Pancreas (tissue), 10 donors: ENCODE results near the gene CAMK1D. TPM values are rescaled to one million over a fixed set of nuclear protein-coding genes. Genes with fewer than 3 reads are reported as not detected.

Source experiments
- ATAC-seq, 4 donors: fragments of 200-7000 bp; cut with Tn5 transposase; one replicate each; pipeline versions ENCODE4 v1.8.0 to v1.9.1; 2020; ENCODE audit warnings: mild to moderate bottlenecking in 4 of 4, moderate library complexity in 4 of 4
- DNase-seq, 6 donors: peaks; one replicate each; pipeline ENCODE4 v3.0.0-alpha.2; 2020
- FAIRE-seq: peaks from 2 replicates; lab custom pipeline; 2012; peaks lifted over from hg19 to GRCh38; lab: Jason Lieb, UNC
- H3K27ac ChIP-seq, 4 donors: fragments of 200-600 bp; sonication (generic); 1 replicate in 3 of 4; 2 replicates in 1 of 4; pipeline versions ENCODE4 v1.5.0 to v1.8.0; 2020
- H3K27me3 ChIP-seq, 4 donors: fragments of 200-600 bp; one replicate each; pipeline ENCODE4 v1.8.0; 2021
- H3K36me3 ChIP-seq, 3 donors: fragments of 200-600 bp; sonication (generic) in 1 of 3; one replicate each; pipeline versions ENCODE4 v1.5.0 to v1.8.0; 2020 to 2021
- H3K4me1 ChIP-seq, 3 donors: fragments of 200-600 bp; one replicate each; pipeline ENCODE4 v1.8.0; 2021
- H3K4me3 ChIP-seq, 4 donors: fragments of 200-600 bp; sonication (generic) in 2 of 4; one replicate each; pipeline versions ENCODE4 v1.5.0 to v1.8.0; 2020 to 2021
- H3K9me3 ChIP-seq, 4 donors: fragments of 200-600 bp; one replicate each; pipeline ENCODE4 v1.8.0; 2021
- WGBS, 2 donors: extraction: QIAGEN DNeasy Blood & Tissue Kit; methylation state at CpG; one replicate each; pipeline ENCODE4 v1.1.7; 2013; 5-methylcytosine and 5-hydroxymethylcytosine counted together
- intact Hi-C, 3 donors: fragments of 100-400 bp; cut with DNase I; formaldehyde crosslinking; loops; one replicate each; pipeline versions ENCODE4 v1.11.1 to v1.14.2; 2022
- polyA plus RNA-seq, 2 donors: library from polyadenylated mRNA; stranded (reverse); fragments of 200-250 nt; gene quantifications; one replicate each; pipeline ENCODE4 v1.2.3, GENCODE V29; 2013
- total RNA-seq, 6 donors: library from RNA; stranded (reverse); fragmentation: NEBNext Ultra II Directional in 4 of 6; extraction: Animal tissue kit (Norgen Biotek cat#: 25700) in 4 of 6; gene quantifications; one replicate each; pipeline versions ENCODE4 v1.2.1 to v1.2.4, GENCODE V29; 2021 to 2023
- TF ChIP-seq, protein P1 (sequence below), 4 donors: fragments of 200-600 bp; sonication (generic) in 3 of 4; IDR thresholded peaks; one replicate each; pipeline versions ENCODE4 v1.5.0 to v1.8.0; 2021; ENCODE audit warnings: antibody characterized with exemption in 4 of 4
- donor health status: healthy with polysubstance abuse.
- donor health status: DM: no; HTN: no; CAD: no; lungs with moderate emphysema.
- donor health status: DM: no; HTN: no; CAD: no.
- donor health status: control.
- donor health status: control.
- donor health status: Bipolar disorder and iron deficiency.
- donor health status: DM: yes; HTN: yes; CAD: no.
- donor health status: DM: no; HTN: no; CAD: no.
- donor health status: DM: no; HTN: no; CAD: no.
- donor health status: DM: yes; HTN: yes; CAD: no.

CAMK1D gene
- total and polyA plus RNA-seq, 8 donors = 2.9 to 30.1 (median 22.7) TPM

DNA sequence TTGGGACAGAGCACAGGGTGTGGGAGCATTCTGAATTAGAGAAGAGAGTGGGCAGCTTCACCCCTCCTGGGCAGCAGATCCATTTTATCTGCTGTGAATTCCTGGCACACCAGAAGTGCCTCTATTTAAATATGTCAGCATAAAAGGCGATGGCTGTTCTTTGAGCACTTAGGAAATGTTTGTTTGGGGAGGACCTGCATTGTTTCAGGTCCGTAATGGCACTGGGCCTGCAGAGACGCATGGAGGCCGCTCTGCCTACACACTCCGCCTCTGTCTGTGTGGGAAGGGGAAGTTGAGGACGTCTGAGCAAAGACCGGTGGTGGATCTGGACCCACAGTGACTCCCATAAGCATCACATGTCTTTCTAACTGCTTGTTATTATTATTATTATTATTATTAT, 253.2 kb downstream of the CAMK1D start:
- Histone ChIP-seq H3K36me3 (no peaks in the 10 kb centered on the region), H3K9me3 (no peaks in the 10 kb centered on the region), H3K4me1 (peaks cover 7 to 12% (median 9%) of the 10 kb centered on the region in 3 donors), H3K27me3 (no peaks in the 10 kb centered on the region), H3K27ac (no peak overlapping the region), H3K4me3 (no peak overlapping the region)
- ATAC-seq (no peak), FAIRE-seq (no peak), DNase-seq (no peak)
- TF ChIP-seq, protein P1, sequence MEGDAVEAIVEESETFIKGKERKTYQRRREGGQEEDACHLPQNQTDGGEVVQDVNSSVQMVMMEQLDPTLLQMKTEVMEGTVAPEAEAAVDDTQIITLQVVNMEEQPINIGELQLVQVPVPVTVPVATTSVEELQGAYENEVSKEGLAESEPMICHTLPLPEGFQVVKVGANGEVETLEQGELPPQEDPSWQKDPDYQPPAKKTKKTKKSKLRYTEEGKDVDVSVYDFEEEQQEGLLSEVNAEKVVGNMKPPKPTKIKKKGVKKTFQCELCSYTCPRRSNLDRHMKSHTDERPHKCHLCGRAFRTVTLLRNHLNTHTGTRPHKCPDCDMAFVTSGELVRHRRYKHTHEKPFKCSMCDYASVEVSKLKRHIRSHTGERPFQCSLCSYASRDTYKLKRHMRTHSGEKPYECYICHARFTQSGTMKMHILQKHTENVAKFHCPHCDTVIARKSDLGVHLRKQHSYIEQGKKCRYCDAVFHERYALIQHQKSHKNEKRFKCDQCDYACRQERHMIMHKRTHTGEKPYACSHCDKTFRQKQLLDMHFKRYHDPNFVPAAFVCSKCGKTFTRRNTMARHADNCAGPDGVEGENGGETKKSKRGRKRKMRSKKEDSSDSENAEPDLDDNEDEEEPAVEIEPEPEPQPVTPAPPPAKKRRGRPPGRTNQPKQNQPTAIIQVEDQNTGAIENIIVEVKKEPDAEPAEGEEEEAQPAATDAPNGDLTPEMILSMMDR (IDR thresholded peaks at IDR 0.05) = no peak
- intact Hi-C loops = no loop called here
- 89 to 90% methylated on average over 7 of the region's 7 CpGs for WGBS, 2 donors

DNA sequence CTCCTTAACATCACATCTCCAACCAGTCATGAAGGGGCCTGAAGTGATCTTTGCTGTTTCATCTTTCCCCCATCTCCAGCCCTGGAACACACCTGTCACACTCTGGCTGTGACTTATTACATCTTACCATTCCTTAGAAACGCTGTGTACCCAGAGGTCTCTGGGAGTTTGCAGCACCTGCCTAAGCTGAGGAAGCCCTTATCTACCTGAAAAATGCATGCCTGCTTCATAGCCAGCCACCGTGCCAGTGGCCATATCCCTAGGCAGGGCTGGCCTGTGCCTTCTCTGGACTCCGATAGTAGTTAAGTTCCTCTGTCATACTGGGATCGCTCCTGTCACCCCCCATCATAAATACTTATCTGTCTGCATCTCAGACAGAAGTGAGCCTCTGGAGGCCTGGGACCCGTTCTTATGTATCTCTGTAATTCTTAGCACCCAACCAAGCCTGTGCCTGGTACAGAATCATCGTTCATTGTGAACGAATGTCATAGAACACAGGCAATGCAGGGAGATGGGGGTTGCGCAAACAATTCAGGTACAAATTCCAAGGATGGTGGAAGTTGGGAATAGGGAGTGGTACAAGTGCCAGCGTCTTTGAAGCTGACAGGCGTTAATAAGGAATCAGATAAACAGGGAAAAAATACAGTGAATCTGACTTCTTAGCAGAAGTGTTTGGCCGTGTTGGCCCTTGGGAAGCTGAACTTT, 254.6 kb downstream of the CAMK1D start:
- Histone ChIP-seq H3K4me1 (peaks cover 7 to 14% (median 12%) of the 10 kb centered on the region in 3 donors), H3K27me3 (no peaks in the 10 kb centered on the region), H3K36me3 (no peaks in the 10 kb centered on the region), H3K27ac (no peak overlapping the region), H3K9me3 (no peaks in the 10 kb centered on the region), H3K4me3 (no peak overlapping the region)
- ATAC-seq = no peak
- TF ChIP-seq, protein P1 (IDR thresholded peaks at IDR 0.05) = no peak
- intact Hi-C loops = no loop called here
- WGBS, 2 donors = 66 to 72% methylated on average over 11 of the region's 11 CpGs
- FAIRE-seq = no peak
- no peak for DNase-seq

DNA sequence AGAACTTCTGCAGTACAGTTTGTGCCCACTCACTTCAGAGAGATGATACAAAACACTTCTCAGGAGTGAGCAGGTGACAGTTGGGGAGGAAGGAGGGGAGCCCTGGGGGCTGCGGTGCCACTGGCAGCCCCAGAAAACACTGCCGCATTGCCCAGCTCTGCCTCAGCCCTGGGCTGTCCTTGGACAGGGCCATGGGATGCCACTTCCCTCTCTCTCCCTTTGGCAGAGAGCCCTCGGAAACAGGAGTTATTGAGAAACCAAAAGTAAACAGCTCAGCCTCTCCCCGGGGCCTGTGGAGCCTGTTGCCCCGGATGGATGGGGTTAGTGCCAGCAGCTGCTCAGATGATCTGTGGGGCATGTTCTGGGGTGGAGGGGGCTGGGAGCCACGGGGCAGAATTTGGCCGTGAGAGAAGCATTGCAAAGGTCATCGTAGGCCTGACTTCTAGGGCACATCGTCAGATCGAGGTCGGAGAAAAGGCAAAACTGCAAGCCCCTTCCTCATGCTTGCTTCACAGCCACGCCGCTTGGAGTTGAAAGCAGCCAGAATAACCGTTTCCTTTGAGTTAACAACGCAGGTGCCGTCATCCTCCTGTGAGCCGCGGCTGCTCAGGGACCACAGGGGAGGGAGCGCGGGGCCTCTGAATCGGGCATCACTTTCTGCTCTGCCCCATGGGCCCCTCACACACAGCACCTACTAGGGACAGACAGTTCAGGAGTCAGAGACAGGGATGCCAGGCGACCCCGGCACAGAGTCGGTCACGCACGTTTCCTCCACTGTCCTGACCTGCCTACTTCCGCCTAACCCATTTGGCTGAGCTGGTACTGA, 256.4 kb downstream of the CAMK1D start:
- H3K27ac ChIP-seq = peak overlapping the region; percentile 42 to 73 (median 60)
- TF ChIP-seq, protein P1 (IDR thresholded peaks at IDR 0.05) = no peak
- H3K9me3 ChIP-seq = no peaks in the 10 kb centered on the region
- no peaks in the 10 kb centered on the region for H3K36me3 ChIP-seq
- FAIRE-seq (no peak), ATAC-seq (peak; percentile 96 to 97 (median 97)), DNase-seq (peak; percentile 79 to 93 (median 92))
- no peaks in the 10 kb centered on the region for H3K27me3 ChIP-seq
- WGBS, 2 donors = 19 to 20% methylated on average over 27 of the region's 27 CpGs
- peak overlapping the region in 2 of 4 donors; percentile 21 to 33 for H3K4me3 ChIP-seq
- peaks cover 7 to 14% (median 12%) of the 10 kb centered on the region in 3 donors for H3K4me1 ChIP-seq
- intact Hi-C loops = no loop called here

DNA sequence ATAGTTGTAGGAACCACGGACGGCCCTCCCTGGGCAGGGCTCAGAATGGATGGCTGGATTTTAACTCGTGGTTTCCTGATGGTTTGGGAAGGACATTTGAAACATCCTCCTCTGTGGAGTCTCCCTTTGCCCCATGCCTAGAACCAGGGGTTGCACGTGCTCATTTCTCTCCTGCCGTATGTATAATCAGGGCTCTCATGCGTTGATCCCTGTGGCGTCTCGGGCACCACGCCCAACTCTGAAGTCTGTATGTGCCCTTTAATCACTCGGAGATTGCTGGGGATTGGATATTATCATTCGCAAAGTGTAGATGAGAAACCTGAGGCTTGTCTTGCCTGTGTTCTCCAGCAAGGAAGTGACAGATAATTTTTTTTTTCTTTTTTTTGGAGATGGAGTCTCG, 257.1 kb downstream of the CAMK1D start:
- no peak for DNase-seq
- no peaks in the 10 kb centered on the region for H3K9me3 ChIP-seq
- H3K4me1 ChIP-seq = peaks cover 7 to 14% (median 12%) of the 10 kb centered on the region in 3 donors
- WGBS, 2 donors = 69% methylated on average over 12 of the region's 12 CpGs
- no peaks in the 10 kb centered on the region for H3K27me3 ChIP-seq
- no peak for FAIRE-seq
- H3K36me3 ChIP-seq = no peaks in the 10 kb centered on the region
- H3K4me3 ChIP-seq = no peak overlapping the region
- H3K27ac ChIP-seq = peak overlapping the region in 3 of 4 donors; percentile 57 to 73 (median 64)
- ATAC-seq = no peak
- intact Hi-C loops = no loop called here
- TF ChIP-seq, protein P1 (IDR thresholded peaks at IDR 0.05) = no peak
